Amniotic epithelial cell (primary cell): Measurements from ENCODE around the gene RGCC.
"Not testable (repeated sequence)": the region's sequence is repeated elsewhere in the genome, so short reads cannot be mapped to it uniquely, and the experiment has no call there.

Experiments used
- DNase-seq: peaks from one replicate; pipeline ENCODE4 v3.0.0-alpha.2; 2010; ENCODE audit warnings: low read depth

Gene RGCC, protein sequence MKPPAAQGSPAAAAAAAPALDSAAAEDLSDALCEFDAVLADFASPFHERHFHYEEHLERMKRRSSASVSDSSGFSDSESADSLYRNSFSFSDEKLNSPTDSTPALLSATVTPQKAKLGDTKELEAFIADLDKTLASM

DNA sequence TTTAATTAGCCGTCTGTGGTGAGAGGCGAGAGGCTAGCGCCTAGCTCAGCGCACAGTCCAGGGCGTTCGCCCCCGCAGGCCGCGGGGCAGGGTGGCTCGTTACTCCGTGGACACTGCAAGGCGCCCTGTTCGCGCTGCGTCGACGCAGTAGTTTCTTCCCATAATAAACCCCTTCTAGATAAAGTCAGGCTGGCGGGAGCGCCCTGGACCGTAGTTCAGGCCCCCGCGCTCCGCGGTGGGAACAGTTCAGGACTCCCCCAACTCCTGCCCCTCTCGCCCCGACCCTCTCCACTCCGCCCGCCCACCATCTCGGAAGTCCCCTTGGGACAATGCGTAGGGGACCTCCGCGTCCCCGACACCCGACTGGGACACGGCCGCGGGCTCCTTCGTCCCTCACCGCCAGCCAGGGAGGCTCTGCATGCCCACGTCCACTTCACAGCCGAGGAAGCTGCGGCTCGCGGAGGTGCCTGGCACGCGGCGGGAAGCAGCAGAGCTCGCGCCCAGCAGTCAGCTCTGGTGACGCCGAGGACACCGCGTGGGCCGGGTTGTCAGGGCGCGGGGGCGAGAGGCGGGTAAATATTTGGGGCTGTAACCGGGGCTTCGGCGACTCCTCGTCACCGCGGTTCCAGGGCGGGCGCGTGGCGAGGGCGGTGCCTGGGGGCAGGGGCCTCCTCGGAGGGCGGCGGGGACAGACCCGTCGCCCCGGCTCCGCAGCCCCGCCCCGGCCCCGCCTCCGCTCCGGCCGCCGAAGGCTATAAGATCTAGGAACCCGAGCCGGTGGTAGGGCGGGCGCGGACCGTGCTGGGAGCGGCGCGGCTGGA lies at the start of gene RGCC:
Gene RGCC (plus strand): TSS at position 783 of the 821 bp plus-strand sequence. CDS start 158 bp downstream, outside the sequence.
- DNase-seq = no peak

DNA sequence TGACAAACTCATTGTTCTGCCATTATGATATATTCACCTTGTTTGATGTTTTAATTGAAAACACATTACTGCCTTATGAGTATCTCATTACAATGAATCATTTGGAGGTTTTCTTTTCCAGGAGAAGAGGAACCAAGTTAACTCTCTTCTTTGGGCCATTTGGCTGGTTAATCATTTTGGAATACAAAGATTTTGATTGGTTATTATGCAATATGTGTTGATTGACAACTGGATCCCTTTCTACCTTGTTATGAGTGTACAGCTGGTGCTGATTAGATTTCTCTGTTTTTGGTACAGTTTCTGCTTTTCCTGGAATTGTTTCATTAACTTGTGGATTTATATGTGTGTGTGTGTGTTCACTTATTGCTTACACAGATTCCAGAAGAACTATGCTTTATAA lies 49.2 kb upstream of the RGCC start:
- no peak for DNase-seq

DNA sequence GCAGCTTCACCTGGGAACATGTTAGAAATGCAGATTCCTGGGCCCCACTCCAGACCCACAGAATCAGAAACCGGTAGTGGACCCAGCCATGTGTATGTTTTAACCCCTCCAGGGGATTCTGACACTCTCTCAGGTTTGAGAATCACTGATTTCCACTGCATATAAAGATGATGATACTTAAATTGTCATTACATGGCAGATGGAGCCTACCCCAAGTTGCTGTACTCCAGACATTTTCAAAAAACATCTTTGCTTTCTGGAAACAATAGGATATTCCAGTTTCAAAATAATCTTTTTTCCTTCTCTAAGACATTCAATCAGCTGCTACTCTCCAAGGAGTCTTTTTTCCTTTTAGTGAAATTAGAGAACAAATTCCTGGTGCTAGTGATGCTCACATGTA lies 48.6 kb upstream of the RGCC start:
- no peak for DNase-seq

DNA sequence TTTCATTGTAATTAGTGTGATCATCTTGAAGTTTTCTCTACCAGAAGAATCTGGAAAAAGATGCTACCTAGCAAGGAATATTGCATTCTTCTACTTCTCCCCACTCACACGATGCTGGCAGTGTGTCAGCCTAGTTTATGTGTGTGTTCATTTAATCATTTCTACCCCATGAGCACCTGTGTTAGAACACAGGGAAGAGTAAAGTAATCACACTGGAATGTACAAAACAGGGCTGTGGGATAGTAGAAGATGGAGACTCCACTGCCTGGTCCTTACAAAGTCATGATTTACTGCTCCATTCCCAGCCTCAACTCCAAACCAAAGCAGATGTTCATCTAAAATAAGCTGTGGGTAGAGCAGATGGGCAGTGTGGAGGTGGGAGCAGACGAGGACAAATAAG lies 47.7 kb upstream of the RGCC start:
- DNase-seq = peak; percentile 13

DNA sequence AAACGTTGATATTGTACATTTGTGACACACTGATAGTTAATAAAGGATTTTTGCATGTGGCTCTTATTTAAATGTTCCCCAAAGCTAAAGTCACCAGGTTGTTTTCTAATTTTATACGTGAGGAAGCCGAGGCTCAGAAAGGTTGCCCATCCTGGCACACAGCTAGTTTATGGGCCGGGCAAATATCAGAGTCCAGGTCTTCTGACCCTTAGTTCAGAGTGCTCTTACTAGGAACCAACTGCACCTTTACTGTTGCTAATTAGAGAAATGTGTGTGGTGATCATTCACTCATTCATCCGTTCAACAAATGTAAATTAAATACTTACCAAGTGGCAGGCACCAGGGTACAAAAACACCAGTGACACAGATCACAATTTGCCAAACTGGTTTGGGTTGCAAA lies 46.3 kb upstream of the RGCC start:
- no peak for DNase-seq

DNA sequence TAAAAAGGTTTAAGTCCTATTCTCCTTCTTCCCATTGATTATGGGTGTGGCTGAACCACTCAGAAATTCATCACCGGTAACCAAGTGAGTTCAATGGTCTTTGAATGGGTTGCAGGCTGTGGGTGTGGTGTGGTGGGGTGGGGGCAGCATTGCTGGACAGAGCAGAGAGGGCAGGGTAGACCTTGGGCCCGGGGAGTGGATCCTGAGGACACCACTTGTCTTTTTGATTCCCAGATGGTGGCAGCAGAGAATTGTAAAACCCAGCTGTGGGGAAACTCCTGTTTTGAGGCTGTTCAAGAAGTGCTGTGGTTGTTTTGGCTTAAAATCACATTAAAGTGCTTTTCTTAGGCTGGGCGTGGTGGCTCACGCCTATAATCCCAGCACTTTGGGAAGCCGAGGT lies 45.8 kb upstream of the RGCC start:
- DNase-seq = peak; percentile 59

DNA sequence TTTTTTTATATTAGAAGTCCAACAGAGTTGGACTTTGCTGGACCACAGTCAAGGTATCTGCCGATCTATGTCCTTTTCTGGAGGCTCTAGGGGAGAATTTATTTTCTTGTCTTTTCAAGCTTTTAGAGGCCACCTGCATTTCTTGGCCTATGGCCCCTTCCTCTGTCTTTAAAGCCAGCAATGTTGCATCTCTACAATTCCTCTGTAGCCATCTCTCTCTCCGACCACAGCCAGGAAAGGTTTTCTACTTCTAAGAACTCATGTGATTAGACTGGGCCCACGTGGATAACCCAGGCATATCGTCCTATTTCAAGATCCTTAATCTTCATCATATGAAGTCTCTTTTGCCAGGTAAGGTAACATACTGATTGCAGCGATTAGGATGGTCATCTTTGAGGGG lies 43.5 kb upstream of the RGCC start:
- no peak for DNase-seq

DNA sequence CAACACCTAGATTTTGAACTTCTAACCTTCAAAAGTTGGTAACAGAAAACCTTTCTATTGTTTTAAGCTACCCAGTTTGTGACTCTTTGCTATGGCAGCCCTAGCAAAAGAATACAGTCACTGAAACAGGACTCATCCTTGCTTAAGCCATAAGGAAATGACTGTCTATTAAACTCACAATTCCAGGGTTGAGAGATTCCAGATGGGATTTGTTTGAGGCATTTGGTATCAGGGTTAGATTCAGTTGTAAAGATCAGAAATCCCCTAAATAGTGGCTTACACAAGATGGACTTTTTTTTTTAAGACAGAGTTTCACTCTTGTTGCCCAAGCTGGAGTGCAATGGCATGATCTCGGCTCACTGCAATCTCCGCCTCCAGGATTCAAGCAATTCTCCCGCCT lies 41.1 kb upstream of the RGCC start:
- DNase-seq = peak; percentile 15

DNA sequence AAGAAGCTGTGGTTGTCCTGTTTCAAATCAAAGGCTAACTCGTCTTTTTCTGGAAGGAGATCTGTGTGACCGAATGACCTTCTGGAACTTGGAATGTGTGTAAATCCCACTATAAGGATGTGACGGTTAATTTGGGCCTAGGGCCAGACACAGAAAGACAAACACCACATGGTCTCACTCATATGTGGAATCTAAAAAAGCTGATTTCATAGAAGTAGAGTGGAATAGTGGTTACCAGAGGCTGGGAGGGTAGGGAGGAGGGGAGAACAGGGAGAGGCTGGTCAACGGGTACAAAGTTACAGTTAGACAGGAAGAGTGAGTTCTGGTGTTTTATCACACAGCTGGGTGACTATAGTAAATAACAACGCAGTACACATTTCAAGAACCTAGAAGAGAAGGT lies 39.3 kb upstream of the RGCC start:
- DNase-seq = peak; percentile 68

DNA sequence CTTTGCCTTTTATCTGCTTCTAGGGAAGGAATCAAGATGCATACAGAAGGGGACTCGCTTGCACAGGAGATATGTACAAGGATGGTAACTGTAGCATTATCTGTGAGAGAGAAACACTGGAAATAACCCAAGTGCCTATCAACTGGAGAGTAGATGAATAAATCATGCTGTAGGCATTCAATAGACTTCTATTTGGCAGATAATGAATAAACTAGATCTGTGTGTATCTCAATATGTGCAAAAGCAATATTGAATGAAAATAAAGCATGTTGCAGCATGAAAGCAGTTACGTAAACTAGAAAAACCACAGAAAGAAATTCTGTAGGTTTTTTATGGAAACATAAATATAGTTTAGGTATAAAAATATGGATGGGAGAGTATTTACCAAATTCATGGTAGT lies 38.6 kb upstream of the RGCC start:
- DNase-seq = no peak

DNA sequence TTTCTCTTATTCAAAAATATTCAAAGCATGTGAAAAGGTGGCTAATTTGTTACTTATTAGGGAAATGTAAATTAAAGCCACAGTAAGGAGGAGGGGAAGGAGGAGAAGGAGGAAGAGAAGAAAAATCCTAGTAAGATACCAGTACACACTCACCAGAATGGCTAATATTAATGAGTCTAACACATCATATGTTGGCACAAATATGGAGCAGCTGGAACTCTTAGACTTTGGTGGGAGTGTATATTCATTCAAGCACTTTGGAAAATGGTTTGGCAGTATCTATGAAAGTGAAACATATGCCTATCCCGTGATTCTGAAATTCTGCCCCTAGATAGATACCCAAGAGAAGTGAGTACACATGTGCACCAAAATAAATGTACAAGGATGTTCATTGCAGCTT lies 38.1 kb upstream of the RGCC start:
- no peak for DNase-seq

DNA sequence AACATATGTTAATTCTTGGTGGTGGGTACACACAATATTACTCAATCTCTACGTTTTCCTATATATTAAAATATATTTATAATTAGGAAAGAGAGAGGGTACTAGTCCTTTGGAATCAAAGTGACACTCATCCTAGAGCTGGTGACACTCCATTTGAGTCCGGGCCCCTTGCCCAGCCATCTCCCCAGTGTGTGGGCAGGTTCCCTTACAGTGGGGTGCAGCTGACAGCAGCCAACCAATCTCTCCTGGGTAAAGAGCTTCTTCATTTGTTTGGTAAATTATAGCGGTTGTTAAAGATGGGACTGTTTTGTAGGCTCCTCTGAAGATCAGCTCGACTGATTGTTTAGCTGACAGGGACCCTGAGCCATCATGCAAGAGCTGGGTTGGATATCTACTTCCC lies 37.2 kb upstream of the RGCC start:
- DNase-seq = no peak

DNA sequence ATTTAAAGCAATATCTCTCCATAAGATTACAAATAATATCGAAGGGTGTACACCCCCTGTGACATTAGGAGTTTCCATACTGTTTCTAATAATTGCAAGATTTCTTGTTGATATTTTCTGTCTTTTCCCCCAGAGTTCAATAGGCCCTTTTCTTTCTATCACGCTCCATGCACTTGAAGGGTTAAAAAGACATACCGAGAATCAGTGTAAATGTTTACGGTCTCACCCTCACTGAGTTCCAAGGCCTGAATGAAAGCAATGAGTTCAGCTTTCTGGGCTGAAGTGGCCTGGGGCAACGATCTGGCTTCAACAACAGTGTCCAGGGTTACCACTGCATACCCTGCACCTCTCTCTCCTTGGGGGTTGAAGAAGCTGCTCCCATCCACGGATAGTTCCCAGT lies 36.0 kb upstream of the RGCC start:
- not testable (repeated sequence) for DNase-seq

DNA sequence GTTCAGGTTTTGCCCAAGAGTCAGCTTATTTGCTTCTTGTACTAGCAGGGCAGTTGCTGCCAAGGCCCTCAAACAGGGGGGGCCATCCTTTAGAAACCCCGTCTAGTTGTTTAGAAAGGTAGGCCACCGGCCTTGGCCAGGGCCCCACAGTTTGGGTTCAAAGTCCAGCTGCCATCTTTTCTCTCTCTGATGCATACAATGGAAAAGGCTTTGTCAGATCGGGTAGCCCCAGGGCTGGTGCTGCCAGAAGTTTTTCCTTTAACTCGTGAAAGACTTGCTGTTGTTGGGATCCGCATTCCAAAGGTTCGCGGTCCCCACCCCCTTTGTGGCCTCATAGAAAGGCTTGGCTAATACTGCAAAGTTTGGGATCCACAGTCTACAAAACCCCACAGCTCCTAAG lies 35.4 kb upstream of the RGCC start:
- DNase-seq = not testable (repeated sequence)

DNA sequence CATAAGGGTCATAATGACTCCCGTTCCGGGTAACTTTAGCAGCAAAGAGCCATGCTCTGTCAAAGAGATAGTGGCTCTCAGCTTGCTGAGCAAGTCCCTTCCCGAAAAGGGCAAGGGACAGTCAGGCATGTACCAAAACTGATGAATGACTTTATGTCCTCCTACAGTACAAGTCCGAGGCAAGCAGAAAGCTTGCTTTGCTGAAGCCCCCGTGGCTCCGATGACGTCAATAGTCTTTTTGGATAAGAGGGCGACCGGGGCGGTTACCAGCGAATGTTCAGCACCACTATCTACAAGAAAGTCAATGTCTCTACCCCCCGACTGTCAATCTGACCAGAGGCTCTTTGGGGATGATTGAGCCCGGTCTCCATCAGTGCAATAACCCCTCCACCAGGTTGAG lies 34.1 kb upstream of the RGCC start:
- DNase-seq = not testable (repeated sequence)

DNA sequence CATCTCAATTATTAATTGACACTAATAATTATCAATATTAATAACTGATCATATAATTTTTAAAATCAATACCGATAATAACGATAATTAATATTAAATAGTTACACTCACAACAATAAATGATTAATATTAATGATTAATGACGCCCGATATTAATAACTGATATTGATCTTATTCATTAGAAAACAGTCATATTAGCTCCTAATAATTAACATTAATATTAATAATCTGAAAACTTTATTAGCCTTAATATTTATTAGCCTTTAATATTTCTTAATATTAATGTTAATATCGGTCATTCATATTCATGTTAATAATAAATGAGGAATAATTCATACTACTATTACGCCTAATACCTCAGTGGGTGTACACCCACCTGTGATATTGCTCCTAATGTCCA lies 32.7 kb upstream of the RGCC start:
- DNase-seq = not testable (repeated sequence)

DNA sequence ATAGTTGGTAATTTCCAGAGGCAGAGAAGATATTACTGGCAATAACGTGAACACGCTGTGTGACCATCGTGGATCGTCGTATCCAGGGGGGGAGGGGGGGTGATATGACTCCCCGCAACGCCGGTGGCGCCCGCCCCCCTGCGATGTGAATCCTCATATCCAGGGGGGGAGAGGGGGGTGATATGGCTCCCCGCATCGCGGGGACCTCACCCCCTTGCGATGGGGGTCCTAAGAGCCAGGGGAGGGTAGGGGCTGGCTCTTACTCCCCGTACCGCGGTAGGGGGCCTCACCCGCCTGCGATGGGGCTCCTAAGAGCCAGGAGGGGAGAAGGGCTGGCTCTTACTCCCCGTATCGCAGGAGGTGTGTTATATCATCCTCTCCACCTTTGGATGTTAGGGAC lies 31.3 kb upstream of the RGCC start:
- no peak for DNase-seq

DNA sequence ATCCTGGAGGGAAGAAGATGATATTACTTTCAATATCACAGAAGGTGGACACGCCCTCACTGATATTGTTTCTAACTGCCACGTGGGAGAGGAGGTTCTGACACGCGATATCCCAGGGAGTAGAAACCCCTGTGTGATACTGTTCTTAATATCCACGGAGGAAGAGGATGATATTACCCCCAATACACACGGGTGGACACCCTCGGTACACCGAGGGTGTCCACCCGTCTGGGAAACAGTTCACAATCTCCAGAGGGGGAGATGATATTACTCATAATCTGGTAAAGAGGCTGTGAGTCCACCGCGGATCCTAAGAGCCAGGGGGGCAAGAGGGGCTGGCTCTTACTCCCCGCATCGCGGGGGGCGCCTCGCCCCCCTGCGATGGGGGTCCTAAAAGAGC lies 29.7 kb upstream of the RGCC start:
- no peak for DNase-seq

DNA sequence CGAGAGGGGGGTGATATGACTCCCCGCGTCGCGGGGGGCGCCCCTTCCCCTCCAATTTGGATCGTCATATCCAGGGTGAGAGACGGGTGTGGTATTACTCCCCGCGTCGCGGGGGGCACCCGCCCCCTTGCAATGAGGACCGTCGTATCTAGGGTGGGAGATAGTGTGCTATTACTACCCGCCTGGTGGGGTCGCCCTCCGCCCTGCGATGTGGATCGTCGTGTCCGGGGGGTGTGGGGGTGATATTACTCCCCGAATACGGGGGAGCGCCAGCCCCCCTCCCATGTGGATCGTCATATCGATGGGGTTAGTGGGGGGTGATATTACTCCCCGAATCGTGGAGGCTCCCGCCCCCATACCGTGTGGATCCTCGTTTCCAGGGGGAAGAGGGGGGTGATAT lies 29.2 kb upstream of the RGCC start:
- DNase-seq = no peak

DNA sequence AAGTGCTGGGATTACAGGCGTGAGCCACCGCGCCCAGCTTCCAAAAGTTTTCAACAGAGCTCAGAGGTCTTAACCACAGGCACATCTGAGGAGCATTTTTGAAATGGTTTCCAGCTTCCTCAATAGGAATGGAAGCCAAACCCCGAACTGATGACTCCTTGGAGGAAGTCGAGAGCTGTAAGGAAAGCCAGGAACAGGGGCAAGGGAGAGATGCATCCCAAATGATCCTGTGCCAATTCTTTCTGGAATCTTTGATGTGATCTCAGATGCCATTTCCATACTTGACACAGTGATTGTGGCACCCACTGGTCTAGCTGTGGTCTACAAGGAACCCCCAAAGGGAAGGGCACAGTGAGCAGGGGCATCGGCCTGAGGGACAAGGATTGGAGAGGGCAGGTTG lies 23.3 kb upstream of the RGCC start:
- not testable (repeated sequence) for DNase-seq

DNA sequence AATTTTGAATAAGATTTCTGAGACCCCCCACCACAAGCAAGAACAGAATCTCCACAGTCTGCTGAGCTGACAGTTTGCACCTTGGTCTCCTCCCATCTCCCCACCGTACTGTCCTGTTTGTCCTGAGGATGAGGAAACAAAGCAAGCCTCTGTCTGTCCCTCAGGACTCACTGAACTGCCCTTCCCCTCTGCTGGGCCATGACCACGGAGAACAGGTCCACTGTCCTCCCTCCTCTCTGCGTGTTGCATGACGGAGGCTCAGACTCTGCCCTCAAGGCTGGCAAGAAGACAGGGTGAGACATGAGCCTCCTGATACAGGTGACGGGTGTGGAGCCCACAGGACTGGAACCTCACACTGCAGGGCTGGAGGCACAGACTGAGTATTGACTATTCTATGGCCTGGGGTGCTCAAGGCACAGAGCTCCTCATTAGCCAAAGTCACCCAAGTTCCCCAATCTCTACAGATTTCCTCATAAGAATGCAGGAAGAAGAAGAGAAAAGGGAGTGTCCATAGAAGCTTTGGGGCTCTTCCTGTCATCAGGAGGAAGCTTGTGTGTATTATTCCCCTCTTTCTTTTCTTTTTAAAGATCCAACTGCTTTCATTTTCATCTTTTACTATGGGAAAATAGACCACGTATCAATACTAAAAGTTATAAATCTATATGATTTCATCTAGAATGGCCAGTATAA lies 22.4 kb upstream of the RGCC start:
- no peak for DNase-seq

DNA sequence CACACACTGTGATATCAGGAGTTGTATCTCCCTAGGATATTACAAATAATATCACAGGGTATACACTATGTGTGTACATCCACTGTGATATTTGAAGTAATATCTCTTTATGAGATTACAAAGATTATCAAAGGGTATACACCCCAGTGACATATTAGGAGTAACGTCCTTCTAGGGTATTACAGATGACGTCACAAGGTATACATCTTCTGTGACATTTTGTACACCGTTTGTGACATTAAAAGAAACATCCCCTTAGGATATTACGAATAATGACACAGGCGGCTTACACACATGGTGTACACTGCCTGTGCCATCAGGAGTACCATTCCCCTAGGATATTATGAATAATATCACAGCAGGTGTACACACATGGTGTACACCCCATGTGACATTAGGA lies 13.4 kb upstream of the RGCC start:
- no peak for DNase-seq

DNA sequence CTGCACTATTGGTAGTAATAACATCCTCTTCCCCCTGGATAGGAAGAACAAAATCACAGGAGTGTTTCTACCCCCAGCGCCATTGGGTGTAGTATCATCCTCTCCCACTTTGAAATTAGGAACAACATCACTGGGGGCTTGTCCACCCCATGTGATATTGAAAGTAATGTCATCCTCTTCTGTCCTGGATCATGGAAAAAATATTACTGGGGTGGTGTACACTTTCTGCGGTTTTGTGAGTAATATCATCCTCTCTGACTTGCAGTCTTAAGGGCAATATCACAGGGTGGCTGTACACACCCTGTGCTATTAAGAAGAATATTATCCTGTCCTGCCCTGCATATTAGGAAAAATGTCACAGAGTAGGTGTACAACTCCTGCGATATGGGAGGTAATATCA lies 4.9 kb upstream of the RGCC start:
- DNase-seq = no peak
